K562 (cell line): ENCODE results near the gene TIMP2. TPM values are rescaled to one million over a fixed set of nuclear protein-coding genes. Genes with fewer than 3 reads are reported as not detected.

Source experiments
- CBFA2T2 ChIP-seq: fragments of 450-650 bp; conservative IDR thresholded peaks from 2 replicates; pipeline ENCODE4 v1.6.1; 2017; ENCODE audit warnings: mild to moderate bottlenecking
- COPS2 ChIP-seq: fragments of 450-650 bp; conservative IDR thresholded peaks from 2 replicates; pipeline ENCODE4 v1.6.1; 2016; ENCODE audit warnings: mild to moderate bottlenecking, moderate library complexity
- CXXC5 ChIP-seq: fragments of 250-450 bp; sonication (Bioruptor Pico); IDR thresholded peaks from 2 replicates; pipeline ENCODE4 v1.8.0; 2022; ENCODE audit warnings: inconsistent platforms, mild to moderate bottlenecking, moderate library complexity
- GABPB1 ChIP-seq: sonication (generic); formaldehyde crosslinking; IDR thresholded peaks from 2 replicates; pipeline ENCODE4 v1.8.0; 2022; ENCODE audit warnings: mild to moderate bottlenecking, missing genetic modification reagents
- HLTF ChIP-seq: fragments of 450-650 bp; IDR thresholded peaks from 2 replicates; pipeline ENCODE4 v1.6.1; 2016
- KLF16 ChIP-seq: IDR thresholded peaks from 2 replicates; pipeline ENCODE4 v1.6.1; 2016; ENCODE audit warnings: antibody characterized with exemption
- PTTG1 ChIP-seq: fragments of 450-650 bp; IDR thresholded peaks from 2 replicates; pipeline ENCODE4 v1.6.1; 2016; ENCODE audit warnings: low read depth, mild to moderate bottlenecking, missing genetic modification characterization, missing compliant biosample characterization
- SMAD1 ChIP-seq: fragments of 150-350 bp; IDR thresholded peaks from 2 replicates; pipeline ENCODE4 v1.6.1; 2014; ENCODE audit warnings: low read length, low read depth; ENCODE audit not compliant: partially characterized antibody
- SRF ChIP-seq, 2 experiments: fragments of 250-450, 450-650 bp in 1 of 2; sonication (Bioruptor Pico) in 1 of 2; sonication (generic) in 1 of 2; formaldehyde crosslinking; IDR thresholded peaks; 2 replicates each; pipeline versions ENCODE4 v1.5.0 to v1.5.1; 2020 to 2022; ENCODE audit warnings: mild to moderate bottlenecking in 1 of 2, missing genetic modification reagents in 1 of 2
- STAT5B ChIP-seq: fragments of 250-450 bp; sonication (Bioruptor Pico); IDR thresholded peaks from 2 replicates; pipeline ENCODE4 v1.8.0; 2021; ENCODE audit warnings: mild to moderate bottlenecking, inconsistent platforms
- TBP ChIP-seq: optimal IDR thresholded peaks from 2 replicates; pipeline ENCODE3; 2011; ENCODE audit warnings: low read depth, low read length, improper control_type of control experiment
- ZBTB40 ChIP-seq, 2 experiments: fragments of 450-650 bp in 1 of 2; sonication (generic) in 1 of 2; formaldehyde crosslinking in 1 of 2; IDR thresholded peaks; 2 replicates each; pipeline versions ENCODE4 v1.7.1 to v1.9.0; 2016 to 2022; ENCODE audit warnings: inconsistent platforms in 1 of 2, mild to moderate bottlenecking in 1 of 2, missing genetic modification reagents in 1 of 2
- ZNF124 ChIP-seq: sonication (generic); formaldehyde crosslinking; IDR thresholded peaks from 2 replicates; pipeline ENCODE4 v1.8.1; 2022; ENCODE audit warnings: missing genetic modification reagents
- ZNF212 ChIP-seq: fragments of 450-650 bp; formaldehyde crosslinking; IDR thresholded peaks from 2 replicates; pipeline ENCODE4 v1.4.0; 2020; ENCODE audit warnings: mild to moderate bottlenecking
- ZNF311 ChIP-seq: fragments of 250-450 bp; sonication (Bioruptor Pico); IDR thresholded peaks from 2 replicates; pipeline ENCODE4 v1.4.0; 2020; ENCODE audit warnings: mild to moderate bottlenecking, moderate library complexity
- ZNF436 ChIP-seq: fragments of 250-450, 450-650 bp; sonication (Bioruptor Pico); formaldehyde crosslinking; IDR thresholded peaks from 2 replicates; pipeline ENCODE4 v1.7.0; 2020; ENCODE audit warnings: mild to moderate bottlenecking
- ZNF785 ChIP-seq: fragments of 250-450 bp; sonication (Bioruptor Pico); IDR thresholded peaks from 2 replicates; pipeline ENCODE4 v1.4.0; 2020; ENCODE audit warnings: mild to moderate bottlenecking
- polyA plus RNA-seq, 8 experiments: library from polyadenylated mRNA; depleted of rRNA in 4 of 8; stranded (reverse) in 5 of 8; unstranded in 3 of 8; fragments of >200 nt; fragmentation: Nextera tagmentation in 2 of 8; fragmentation: Illumina TruSeq in 1 of 8; extraction: Ambion mirVana in 2 of 8; extraction: Trizol in 1 of 8; gene quantifications; 2 replicates each; pipeline versions ENCODE4 v1.2.1 to v1.2.3, GENCODE V29; 2011 to 2014; ENCODE audit warnings: inconsistent platforms in 1 of 8, missing spikeins in 1 of 8
- total RNA-seq, 7 experiments: library from RNA; depleted of rRNA in 6 of 7; stranded (reverse); fragments of >200 nt in 6 of 7; fragmentation: Illumina TruSeq in 2 of 7; extraction: Trizol in 2 of 7; gene quantifications; 2 replicates each; pipeline versions ENCODE4 v1.2.1 to v1.2.3, GENCODE V29; 2011 to 2021; ENCODE audit warnings: low replicate concordance in 1 of 7
- TF ChIP-seq, protein P1 (sequence below): fragments of 250-450 bp; sonication (Bioruptor Pico); IDR thresholded peaks from 2 replicates; pipeline ENCODE4 v1.6.1; 2021; ENCODE audit warnings: mild to moderate bottlenecking
- TF ChIP-seq, protein P2 (sequence below), 2 experiments: fragments of 450-650 bp; conservative IDR thresholded peaks; 2 replicates each; pipeline ENCODE4 v1.6.1; 2017; ENCODE audit warnings: mild to moderate bottlenecking in 2 of 2, moderate library complexity in 2 of 2

Gene TIMP2
- total and polyA plus RNA-seq, 9 of the 15 experiments (the other 6 are each of a cell fraction or from before 2014, with no cell fraction given), result 0.55 TPM; not detected in 8

- TF ChIP-seq ZBTB40 (IDR thresholded peaks at IDR 0.05) (no peak), ZBTB40 (CRISPR knock-in tag; IDR thresholded peaks at IDR 0.05) (no peak), ZNF785 (CRISPR knock-in tag) (no peak), ZNF212 (CRISPR knock-in tag) (no peak), SMAD1 (no peak), PTTG1 (tag) (no peak), CXXC5 (CRISPR knock-in tag) (peak; percentile 76), HLTF (no peak), KLF16 (peak; percentile 27; the same call in 1 of the 2 replicates), STAT5B (no peak), CBFA2T2 (peak; percentile 80), ZNF124 (CRISPR knock-in tag) (no peak), ZNF436 (no peak), TBP (no peak), SRF (CRISPR knock-in tag; IDR thresholded peaks at IDR 0.05) (no peak), ZNF311 (CRISPR knock-in tag) (no peak), COPS2 (no peak), GABPB1 (CRISPR knock-in tag) (0 out of 2 replicates have a peak, but pooled peaks have one; percentile 30)
- TF ChIP-seq, protein P1, sequence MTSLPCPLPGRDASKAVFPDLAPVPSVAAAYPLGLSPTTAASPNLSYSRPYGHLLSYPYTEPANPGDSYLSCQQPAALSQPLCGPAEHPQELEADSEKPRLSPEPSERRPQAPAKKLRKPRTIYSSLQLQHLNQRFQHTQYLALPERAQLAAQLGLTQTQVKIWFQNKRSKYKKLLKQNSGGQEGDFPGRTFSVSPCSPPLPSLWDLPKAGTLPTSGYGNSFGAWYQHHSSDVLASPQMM (CRISPR knock-in tag), result no peak
- TF ChIP-seq, protein P2, sequence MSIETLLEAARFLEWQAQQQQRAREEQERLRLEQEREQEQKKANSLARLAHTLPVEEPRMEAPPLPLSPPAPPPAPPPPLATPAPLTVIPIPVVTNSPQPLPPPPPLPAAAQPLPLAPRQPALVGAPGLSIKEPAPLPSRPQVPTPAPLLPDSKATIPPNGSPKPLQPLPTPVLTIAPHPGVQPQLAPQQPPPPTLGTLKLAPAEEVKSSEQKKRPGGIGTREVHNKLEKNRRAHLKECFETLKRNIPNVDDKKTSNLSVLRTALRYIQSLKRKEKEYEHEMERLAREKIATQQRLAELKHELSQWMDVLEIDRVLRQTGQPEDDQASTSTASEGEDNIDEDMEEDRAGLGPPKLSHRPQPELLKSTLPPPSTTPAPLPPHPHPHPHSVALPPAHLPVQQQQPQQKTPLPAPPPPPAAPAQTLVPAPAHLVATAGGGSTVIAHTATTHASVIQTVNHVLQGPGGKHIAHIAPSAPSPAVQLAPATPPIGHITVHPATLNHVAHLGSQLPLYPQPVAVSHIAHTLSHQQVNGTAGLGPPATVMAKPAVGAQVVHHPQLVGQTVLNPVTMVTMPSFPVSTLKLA (conservative IDR thresholded peaks at IDR 0.05), result 0 out of 4 replicates have a peak, but pooled peaks of 1 of the 2 experiments have one; percentile 41
These were observed 71.2 kb downstream of the TIMP2 start (continued) for GRCh38 chr17:78853926-78854394.
